Panc1 (cell line): Measurements from ENCODE around the gene TSC22D1. TPM values are rescaled to one million over a fixed set of nuclear protein-coding genes. Genes with fewer than 3 reads are reported as not detected.

Experiments used
- ATAC-seq: fragments of 200-7000 bp; cut with Tn5 transposase; 2 replicates; pipeline ENCODE4 v1.9.1; 2020; ENCODE audit warnings: mild to moderate bottlenecking, moderate library complexity
- BruUV-seq: library from RNA; stranded (reverse); fragments of 400-500 nt; replicated peaks from 2 replicates; lab custom pipeline; 2021; lab: Mats Ljungman, UMichigan
- CTCF ChIA-PET: fragments of 300-600 bp; sonication (Branson Sonifier 250); formaldehyde crosslinking; loops from one replicate; lab custom pipeline; 2022; ENCODE audit warnings: antibody characterized with exemption; lab: Charles Lee
- POLR2A ChIA-PET: fragments of 300-600 bp; sonication (Branson Sonifier 250); formaldehyde crosslinking; loops from one replicate; lab custom pipeline; 2022; ENCODE audit warnings: antibody characterized with exemption; lab: Charles Lee
- DNase-seq: peaks from one replicate; pipeline ENCODE4 v3.0.0-alpha.2; 2010; ENCODE audit warnings: low read depth, low spot score
- H3K27ac ChIP-seq: 2 replicates; pipeline ENCODE4 v1.5.1; 2011; ENCODE audit warnings: mild to moderate bottlenecking, low read length, inconsistent platforms
- H3K27me3 ChIP-seq: fragments of 200-500 bp; sonication (Bioruptor generic); 2 replicates; pipeline ENCODE4 v1.6.0; 2014; ENCODE audit warnings: low read length, inconsistent platforms; ENCODE audit not compliant: control insufficient read depth, insufficient read depth
- H3K36me3 ChIP-seq: fragments of 200-500 bp; sonication (Bioruptor generic); 2 replicates; pipeline ENCODE4 v1.5.1; 2014; ENCODE audit warnings: inconsistent platforms, mild to moderate bottlenecking, low read length, moderate library complexity; ENCODE audit not compliant: control insufficient read depth, insufficient read depth
- H3K4me1 ChIP-seq: 2 replicates; pipeline ENCODE4 v1.5.1; 2011; ENCODE audit warnings: inconsistent platforms, mild to moderate bottlenecking, low read length, moderate library complexity; ENCODE audit not compliant: control insufficient read depth, insufficient read depth
- H3K4me3 ChIP-seq, 2 experiments: 2 replicates each; pipeline ENCODE4 v1.5.1; 2011 to 2012; ENCODE audit warnings: low read depth in 2 of 2, low read length in 2 of 2, mild to moderate bottlenecking in 2 of 2, inconsistent platforms in 1 of 2, moderate library complexity in 1 of 2
- H3K9me3 ChIP-seq: fragments of 200-500 bp; sonication (Bioruptor generic); 2 replicates; pipeline ENCODE4 v1.5.1; 2014; ENCODE audit warnings: low read depth, mild to moderate bottlenecking, inconsistent platforms, low read length, moderate library complexity; ENCODE audit not compliant: control insufficient read depth, insufficient read depth
- POLR2AphosphoS5 ChIP-seq: IDR thresholded peaks from 2 replicates; pipeline ENCODE4 v1.6.1; 2012; ENCODE audit warnings: mild to moderate bottlenecking, low read depth, low read length, moderate library complexity
- SIN3A ChIP-seq: IDR thresholded peaks from 2 replicates; pipeline ENCODE4 v1.6.1; 2012; ENCODE audit warnings: low read depth, mild to moderate bottlenecking, low read length, moderate library complexity, borderline replicate concordance; ENCODE audit not compliant: insufficient read depth
- TCF7L2 ChIP-seq: IDR thresholded peaks from 2 replicates; pipeline ENCODE4 v1.6.1; 2011; ENCODE audit warnings: mild to moderate bottlenecking, low read depth, low read length, inconsistent platforms
- in situ Hi-C: cut with HindIII; loops from 2 replicates; pipeline ENCODE4 v1.10.0; 2016; ENCODE audit warnings: low sequenced_read_pairs, low pct_unique_long_range_greater_than_20kb
- intact Hi-C: fragments of 100-400 bp; cut with micrococcal nuclease; formaldehyde crosslinking; loops from one replicate; pipeline ENCODE4 v1.10.0; 2022; ENCODE audit not compliant: unreplicated experiment
- total RNA-seq: library from RNA; stranded (reverse); gene quantifications from one replicate; pipeline ENCODE4 v1.2.1, GENCODE V29; 2021; ENCODE audit not compliant: unreplicated experiment
- TF ChIP-seq, protein P1 (sequence below), 2 experiments: IDR thresholded peaks; 2 replicates each; pipeline ENCODE4 v1.6.1; 2011 to 2012; ENCODE audit warnings: low read depth in 2 of 2, control low read depth in 1 of 2, low read length in 1 of 2, mild to moderate bottlenecking in 1 of 2, moderate library complexity in 1 of 2; ENCODE audit not compliant: insufficient read depth in 1 of 2
- TF ChIP-seq, protein P2 (sequence below): fragments of 450-650 bp; IDR thresholded peaks from 2 replicates; pipeline ENCODE4 v1.5.1; 2017; ENCODE audit warnings: mild to moderate bottlenecking

TSC22D1 gene
- total RNA-seq, 1 experiment from 2014 or later = 31.8 TPM

DNA sequence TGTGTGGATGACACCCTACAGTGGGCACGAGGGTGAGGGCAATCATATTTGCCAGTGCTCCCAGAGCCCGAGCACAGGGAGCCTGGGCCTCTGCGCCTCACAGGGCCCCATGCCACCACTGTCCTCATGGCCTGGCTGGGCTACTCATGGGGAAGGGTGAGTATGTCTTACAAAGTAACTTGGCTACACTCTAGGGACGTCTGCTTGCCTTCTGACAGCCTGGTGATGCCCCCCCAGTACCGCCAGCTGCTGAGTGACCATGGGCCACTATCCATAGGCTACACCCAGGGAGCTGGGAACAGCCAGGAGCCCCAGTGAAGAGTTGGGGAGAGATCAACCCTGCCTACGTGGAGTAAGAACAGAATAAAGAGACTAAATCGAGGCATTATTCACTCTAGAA, 123.7 kb downstream of the TSC22D1 start:
- H3K4me1 ChIP-seq = no peaks in the 10 kb centered on the region
- intact Hi-C loops = no loop called here
- no peaks in the 10 kb centered on the region for H3K36me3 ChIP-seq
- ChIA-PET CTCF (no interaction called here), POLR2A (no interaction called here)
- H3K9me3 ChIP-seq = no peaks in the 10 kb centered on the region
- no peaks in the 10 kb centered on the region for H3K27me3 ChIP-seq
- in situ Hi-C loops = loop anchor here (25.0 kb wide), 1 partner anchor 540 kb away; no protein-coding TSS in a partner anchor
- no peak overlapping the region for H3K27ac ChIP-seq
- no peak overlapping the region for H3K4me3 ChIP-seq
- TF ChIP-seq, protein P1, sequence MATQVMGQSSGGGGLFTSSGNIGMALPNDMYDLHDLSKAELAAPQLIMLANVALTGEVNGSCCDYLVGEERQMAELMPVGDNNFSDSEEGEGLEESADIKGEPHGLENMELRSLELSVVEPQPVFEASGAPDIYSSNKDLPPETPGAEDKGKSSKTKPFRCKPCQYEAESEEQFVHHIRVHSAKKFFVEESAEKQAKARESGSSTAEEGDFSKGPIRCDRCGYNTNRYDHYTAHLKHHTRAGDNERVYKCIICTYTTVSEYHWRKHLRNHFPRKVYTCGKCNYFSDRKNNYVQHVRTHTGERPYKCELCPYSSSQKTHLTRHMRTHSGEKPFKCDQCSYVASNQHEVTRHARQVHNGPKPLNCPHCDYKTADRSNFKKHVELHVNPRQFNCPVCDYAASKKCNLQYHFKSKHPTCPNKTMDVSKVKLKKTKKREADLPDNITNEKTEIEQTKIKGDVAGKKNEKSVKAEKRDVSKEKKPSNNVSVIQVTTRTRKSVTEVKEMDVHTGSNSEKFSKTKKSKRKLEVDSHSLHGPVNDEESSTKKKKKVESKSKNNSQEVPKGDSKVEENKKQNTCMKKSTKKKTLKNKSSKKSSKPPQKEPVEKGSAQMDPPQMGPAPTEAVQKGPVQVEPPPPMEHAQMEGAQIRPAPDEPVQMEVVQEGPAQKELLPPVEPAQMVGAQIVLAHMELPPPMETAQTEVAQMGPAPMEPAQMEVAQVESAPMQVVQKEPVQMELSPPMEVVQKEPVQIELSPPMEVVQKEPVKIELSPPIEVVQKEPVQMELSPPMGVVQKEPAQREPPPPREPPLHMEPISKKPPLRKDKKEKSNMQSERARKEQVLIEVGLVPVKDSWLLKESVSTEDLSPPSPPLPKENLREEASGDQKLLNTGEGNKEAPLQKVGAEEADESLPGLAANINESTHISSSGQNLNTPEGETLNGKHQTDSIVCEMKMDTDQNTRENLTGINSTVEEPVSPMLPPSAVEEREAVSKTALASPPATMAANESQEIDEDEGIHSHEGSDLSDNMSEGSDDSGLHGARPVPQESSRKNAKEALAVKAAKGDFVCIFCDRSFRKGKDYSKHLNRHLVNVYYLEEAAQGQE (IDR thresholded peaks at IDR 0.05; ENCODE audit: insufficient read depth in 1 of 2, low read depth in 2 of 2, low read length in 1 of 2) = no peak
- TF ChIP-seq, protein P2, sequence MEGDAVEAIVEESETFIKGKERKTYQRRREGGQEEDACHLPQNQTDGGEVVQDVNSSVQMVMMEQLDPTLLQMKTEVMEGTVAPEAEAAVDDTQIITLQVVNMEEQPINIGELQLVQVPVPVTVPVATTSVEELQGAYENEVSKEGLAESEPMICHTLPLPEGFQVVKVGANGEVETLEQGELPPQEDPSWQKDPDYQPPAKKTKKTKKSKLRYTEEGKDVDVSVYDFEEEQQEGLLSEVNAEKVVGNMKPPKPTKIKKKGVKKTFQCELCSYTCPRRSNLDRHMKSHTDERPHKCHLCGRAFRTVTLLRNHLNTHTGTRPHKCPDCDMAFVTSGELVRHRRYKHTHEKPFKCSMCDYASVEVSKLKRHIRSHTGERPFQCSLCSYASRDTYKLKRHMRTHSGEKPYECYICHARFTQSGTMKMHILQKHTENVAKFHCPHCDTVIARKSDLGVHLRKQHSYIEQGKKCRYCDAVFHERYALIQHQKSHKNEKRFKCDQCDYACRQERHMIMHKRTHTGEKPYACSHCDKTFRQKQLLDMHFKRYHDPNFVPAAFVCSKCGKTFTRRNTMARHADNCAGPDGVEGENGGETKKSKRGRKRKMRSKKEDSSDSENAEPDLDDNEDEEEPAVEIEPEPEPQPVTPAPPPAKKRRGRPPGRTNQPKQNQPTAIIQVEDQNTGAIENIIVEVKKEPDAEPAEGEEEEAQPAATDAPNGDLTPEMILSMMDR = no peak
- TF ChIP-seq TCF7L2 (no peak), POLR2AphosphoS5 (no peak), SIN3A (no peak)
- no TSS peak for BruUV-seq
- ATAC-seq (no peak), DNase-seq (no peak)

DNA sequence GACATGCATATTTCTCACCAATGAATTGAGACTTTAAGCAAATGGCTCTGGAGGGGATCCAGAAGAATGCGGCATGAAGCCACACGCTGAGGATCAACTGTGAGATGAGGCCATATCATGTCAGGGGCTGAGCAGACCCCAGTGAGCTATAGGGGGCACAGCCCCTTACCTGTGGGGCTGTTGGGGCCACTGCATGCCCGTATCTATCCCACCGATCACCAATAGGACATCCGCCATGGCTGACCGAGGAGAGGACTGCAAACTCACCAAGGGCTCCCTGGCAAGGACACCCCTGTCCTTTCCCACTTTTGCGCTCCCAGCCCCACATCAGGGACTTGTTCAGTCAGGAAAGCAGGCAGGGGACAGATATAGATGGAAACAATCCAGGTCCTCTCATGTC, 124.5 kb downstream of the TSC22D1 start:
- POLR2A ChIA-PET = no interaction called here
- CTCF ChIA-PET = no interaction called here

More for the DNA sequence above, 124.5 kb downstream of the TSC22D1 start:
- Histone ChIP-seq H3K9me3 (no peaks in the 10 kb centered on the region), H3K4me3 (no peak overlapping the region), H3K27me3 (no peaks in the 10 kb centered on the region), H3K36me3 (no peaks in the 10 kb centered on the region), H3K4me1 (no peaks in the 10 kb centered on the region), H3K27ac (no peak overlapping the region)
- BruUV-seq = no TSS peak
- intact Hi-C loops (no loop called here), in situ Hi-C loops (loop anchor here (25.0 kb wide), 1 partner anchor 539 kb away; no protein-coding TSS in a partner anchor)
- TF ChIP-seq POLR2AphosphoS5 (no peak), TCF7L2 (no peak), SIN3A (no peak)
- TF ChIP-seq, protein P2 = no peak
- TF ChIP-seq, protein P1 (IDR thresholded peaks at IDR 0.05; ENCODE audit: insufficient read depth in 1 of 2, low read depth in 2 of 2, low read length in 1 of 2) = no peak
- ATAC-seq = no peak
- no peak for DNase-seq
